D721Med (cell line): ENCODE data around the gene ZNF202.

ENCODE experiments used
- DNase-seq: peaks from one replicate; pipeline ENCODE4 v3.0.0; 2011; ENCODE audit warnings: low spot score; ENCODE audit not compliant: insufficient read length
- FAIRE-seq: peaks from 2 replicates; lab custom pipeline; 2011; peaks lifted over from hg19 to GRCh38; lab: Jason Lieb, UNC
- TF ChIP-seq, protein P1 (sequence below): IDR thresholded peaks from 2 replicates; pipeline ENCODE4 v1.5.1; 2012; ENCODE audit warnings: mild to moderate bottlenecking, control low read depth; ENCODE audit not compliant: insufficient read depth; ENCODE audit errors: missing control alignments

The ZNF202 gene

DNA sequence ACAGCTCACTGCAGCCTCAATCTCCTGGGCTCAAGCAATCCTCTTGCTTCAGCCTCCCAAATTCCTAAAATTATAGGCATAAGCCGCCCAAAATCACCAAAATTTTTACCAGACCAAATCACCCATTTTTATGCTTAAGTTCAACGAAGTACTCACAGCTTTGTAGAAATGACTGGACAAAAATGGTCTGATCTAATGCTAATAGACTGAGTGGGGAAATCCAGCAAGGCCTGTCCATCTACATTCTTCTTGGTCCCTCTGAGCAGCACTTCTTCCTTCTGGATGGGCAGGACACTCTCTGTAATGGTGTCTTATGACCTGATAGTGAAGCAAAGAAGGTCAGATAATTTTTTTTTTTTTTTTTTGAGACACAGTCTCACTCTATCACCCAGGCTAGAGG is 31.6 kb upstream of the ZNF202 start:
- TF ChIP-seq, protein P1, sequence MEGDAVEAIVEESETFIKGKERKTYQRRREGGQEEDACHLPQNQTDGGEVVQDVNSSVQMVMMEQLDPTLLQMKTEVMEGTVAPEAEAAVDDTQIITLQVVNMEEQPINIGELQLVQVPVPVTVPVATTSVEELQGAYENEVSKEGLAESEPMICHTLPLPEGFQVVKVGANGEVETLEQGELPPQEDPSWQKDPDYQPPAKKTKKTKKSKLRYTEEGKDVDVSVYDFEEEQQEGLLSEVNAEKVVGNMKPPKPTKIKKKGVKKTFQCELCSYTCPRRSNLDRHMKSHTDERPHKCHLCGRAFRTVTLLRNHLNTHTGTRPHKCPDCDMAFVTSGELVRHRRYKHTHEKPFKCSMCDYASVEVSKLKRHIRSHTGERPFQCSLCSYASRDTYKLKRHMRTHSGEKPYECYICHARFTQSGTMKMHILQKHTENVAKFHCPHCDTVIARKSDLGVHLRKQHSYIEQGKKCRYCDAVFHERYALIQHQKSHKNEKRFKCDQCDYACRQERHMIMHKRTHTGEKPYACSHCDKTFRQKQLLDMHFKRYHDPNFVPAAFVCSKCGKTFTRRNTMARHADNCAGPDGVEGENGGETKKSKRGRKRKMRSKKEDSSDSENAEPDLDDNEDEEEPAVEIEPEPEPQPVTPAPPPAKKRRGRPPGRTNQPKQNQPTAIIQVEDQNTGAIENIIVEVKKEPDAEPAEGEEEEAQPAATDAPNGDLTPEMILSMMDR, result no peak
- no peak for DNase-seq
- no peak for FAIRE-seq

DNA sequence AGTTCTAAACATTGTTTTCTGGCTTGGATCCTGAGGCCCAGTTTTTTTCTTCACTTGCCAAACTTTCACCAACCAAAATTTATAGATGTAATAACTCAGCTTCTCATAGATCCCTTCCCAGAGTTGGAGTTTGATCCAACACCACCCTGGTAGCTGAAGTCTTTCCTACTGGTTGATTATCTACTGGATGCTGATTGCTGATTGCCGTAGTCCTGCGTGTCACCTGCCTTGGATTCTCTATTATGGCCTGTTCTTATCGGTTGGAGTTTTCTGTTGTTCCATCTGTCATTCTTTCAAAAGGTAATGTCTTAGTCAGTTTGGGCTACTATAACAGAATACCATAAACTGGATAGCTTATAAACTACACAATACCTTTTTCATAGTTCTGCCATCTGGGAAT is 30.2 kb upstream of the ZNF202 start:
- no peak for DNase-seq
- FAIRE-seq, result no peak
- TF ChIP-seq, protein P1, result no peak

DNA sequence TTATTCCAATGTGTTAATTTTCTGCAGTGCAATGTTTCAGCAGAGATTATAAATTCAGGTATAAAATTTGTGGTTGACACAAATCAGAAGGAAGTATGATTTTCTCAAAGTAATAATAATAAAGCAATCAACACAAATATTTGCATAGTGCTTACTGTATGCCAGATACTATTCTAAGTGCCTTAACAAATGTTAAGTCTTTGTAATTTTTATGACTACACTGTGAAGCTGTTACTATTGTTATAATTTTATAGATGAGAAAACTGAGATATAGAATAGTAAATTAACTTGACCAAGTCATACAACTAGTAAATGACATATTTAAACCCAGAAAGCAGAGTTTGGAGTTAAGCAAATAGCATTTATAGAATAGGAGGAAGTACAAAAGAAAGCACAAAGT is 29.3 kb upstream of the ZNF202 start:
- DNase-seq, result no peak
- TF ChIP-seq, protein P1, result no peak
- FAIRE-seq, result no peak

DNA sequence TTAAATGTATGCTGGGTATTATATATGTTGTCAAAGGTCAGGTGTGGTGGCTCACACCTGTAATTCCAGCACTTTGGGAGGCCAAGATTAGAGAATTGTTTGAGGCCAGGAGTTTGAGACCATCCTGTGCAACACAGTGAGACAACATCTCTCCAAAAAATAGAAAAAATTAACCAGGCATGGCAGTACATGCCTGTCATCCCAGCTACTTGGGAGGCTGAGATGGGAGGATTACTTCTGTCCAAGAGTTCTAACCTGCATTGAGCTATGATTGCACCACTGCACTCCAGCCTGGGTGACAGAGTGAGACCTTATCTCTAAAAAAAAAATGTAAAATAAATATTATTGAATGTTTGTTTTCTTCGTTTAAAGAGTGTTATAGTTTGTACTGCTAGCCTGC is 24.1 kb upstream of the ZNF202 start:
- TF ChIP-seq, protein P1, result no peak
- DNase-seq (no peak), FAIRE-seq (no peak)

DNA sequence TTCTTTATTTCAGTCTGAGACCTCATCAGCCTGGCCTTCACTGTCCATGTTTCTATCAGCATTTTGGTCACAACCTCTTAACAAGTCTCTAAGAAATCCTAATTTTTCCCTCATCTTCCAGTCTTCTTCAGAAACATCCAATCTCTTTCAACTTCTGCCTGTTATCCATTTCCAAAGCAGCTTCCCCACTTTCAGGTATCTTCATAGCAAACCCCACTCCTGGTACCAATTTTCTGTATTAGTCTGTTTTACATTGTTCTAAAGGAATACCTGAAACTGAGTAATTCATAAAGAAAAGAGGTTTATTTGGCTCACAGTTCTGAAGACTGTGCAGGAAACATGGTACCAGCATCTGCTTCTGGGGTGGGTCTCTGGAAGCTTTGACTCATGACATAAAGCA is 21.0 kb upstream of the ZNF202 start:
- FAIRE-seq (no peak), DNase-seq (no peak)
- TF ChIP-seq, protein P1, result no peak

DNA sequence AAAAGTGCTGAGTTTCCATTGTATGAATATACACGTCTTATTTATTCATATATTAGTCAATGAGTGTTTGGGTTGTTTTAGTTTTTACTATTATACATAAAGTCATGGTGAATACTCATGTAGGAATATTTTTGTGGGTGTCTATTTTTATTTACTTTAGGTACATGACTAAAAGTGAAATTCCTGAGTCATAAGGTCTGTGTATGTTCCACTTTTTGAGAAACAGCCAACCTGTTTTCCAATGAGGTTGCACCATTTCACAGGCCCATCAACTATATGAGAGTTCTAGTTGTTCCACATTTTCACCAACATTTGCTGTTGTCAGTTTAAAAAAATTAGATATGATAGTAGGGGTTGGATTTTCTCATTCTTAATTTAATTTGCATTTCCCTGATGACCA is 19.4 kb upstream of the ZNF202 start:
- FAIRE-seq (no peak), DNase-seq (no peak)
- TF ChIP-seq, protein P1, result no peak

DNA sequence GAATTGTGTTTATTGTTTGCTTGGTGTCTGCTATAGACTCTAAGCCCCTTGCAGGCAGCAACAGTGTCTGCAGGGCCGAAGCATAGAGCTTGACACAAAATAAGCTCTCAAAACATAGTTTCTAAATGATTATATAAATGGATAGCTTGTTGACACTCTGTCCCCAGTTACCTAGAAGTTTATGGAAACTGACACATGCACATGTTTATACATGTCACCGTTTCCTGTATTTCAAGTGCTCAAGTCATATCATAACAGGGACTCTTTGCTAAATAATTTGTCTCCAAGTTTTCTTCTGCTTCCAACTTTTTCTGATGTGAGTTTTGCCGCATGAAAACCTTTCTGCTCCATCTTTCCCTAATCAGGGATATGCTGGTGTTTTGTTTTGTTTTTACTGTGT is 16.5 kb upstream of the ZNF202 start:
- DNase-seq (no peak), FAIRE-seq (no peak)
- TF ChIP-seq, protein P1, result no peak
